Neural progenitor cell (in vitro differentiated cells): Measurements from ENCODE around the gene ZNF282.

ENCODE experiments used
- CTCF ChIP-seq: fragments of 200-600 bp; sonication (generic); IDR thresholded peaks from 2 replicates; pipeline ENCODE4 v1.5.1; 2017; ENCODE audit warnings: antibody characterized with exemption, mild to moderate bottlenecking
- EZH2 ChIP-seq: fragments of 200-600 bp; sonication (generic); IDR thresholded peaks from 2 replicates; pipeline ENCODE4 v1.6.1; 2017; ENCODE audit warnings: antibody characterized with exemption, mild to moderate bottlenecking, moderate library complexity

- TF ChIP-seq CTCF (no peak), EZH2 (no peak)
These were observed 20.2 kb upstream of the ZNF282 start for GRCh38 chr7:149175150-149175549.
